Activated T-cell treated with anti-CD3 and anti-CD28 coated beads, Interleukin-2, amount 50 U/mL, for 1 hour (primary cell): ENCODE results near the gene PARP1.
"Not testable (repeated sequence)": the region's sequence is repeated elsewhere in the genome, so short reads cannot be mapped to it uniquely, and the experiment has no call there.

Source experiments
- DNase-seq: peaks from one replicate; pipeline ENCODE4 v3.0.0-alpha.2; 2020

The PARP1 gene

GRCh38 chr1:226407497-226408284, at the start of gene PARP1:
Gene PARP1, minus strand, starts transcription at chr1:226408093. Its CDS starts 164 bp downstream, at chr1:226407929.
- DNase-seq, result peak; percentile 93

GRCh38 chr1:226457307-226457712, 49.4 kb upstream of the PARP1 start:
- peak; percentile 53 for DNase-seq

GRCh38 chr1:226455843-226456242, 48.0 kb upstream of the PARP1 start:
- DNase-seq, result no peak

DNA sequence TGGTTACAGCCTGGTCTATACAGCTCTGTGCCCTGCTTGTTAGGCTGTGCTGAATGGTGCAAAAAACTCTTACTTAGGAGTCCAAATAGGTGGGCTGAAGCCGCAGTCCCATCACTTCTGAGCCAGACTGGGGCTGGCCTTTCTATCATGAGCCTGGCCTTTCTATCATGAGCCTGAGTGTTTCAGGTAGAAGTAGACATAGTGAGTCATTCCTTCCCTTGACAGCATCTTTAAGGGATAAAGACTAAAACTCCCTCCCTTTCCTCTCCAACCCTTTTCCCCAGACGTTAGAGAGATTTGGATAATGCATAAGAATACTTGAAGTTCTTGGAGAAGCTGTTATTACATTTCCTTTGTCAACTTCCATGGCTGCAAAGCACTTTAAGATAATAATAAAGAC, 46.5 kb upstream of the PARP1 start:
- no peak for DNase-seq

- no peak for DNase-seq
These were observed 45.3 kb upstream of the PARP1 start for GRCh38 chr1:226453015-226453704.

DNA sequence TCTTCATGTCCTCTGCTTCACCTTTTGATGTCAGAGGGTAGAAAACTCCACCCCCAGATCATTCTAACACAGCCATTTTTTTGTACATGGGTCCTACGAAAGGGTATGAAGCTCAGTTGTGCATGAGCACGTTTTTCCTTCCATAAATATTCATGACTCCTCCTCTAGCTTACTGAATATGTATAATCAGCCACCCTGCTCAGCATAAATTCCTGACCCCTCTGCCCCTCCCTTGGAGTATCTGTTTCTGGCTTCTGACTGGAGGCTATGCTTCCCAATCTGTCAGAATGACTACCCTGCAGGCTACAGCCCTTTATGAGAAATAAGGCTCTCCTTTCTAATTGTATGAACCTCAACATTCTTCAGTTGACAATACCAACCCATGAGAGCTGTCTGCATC, 42.8 kb upstream of the PARP1 start:
- no peak for DNase-seq

GRCh38 chr1:226449823-226450222, 41.9 kb upstream of the PARP1 start:
- no peak for DNase-seq

GRCh38 chr1:226447932-226448665, 40.2 kb upstream of the PARP1 start:
- DNase-seq, result no peak

DNA sequence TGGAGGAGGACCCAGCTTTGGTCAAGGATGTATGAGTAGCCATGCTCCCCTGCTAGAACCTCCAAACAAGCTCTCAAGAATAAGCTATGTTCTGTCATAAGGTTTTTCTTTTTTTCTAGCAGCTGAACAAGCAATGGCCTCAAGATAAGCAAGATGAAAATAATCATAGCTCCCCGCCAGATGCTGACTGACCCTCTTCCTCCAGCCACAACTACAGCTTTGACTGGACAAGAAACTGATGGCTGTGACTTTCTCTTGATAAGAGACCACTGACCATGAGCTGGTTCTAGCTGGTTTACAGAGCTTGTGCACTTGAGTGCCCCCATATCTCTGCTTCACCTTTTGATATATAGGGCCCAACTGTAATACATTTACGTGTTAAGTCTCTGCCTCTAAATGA, 38.2 kb upstream of the PARP1 start:
- no peak for DNase-seq

DNA sequence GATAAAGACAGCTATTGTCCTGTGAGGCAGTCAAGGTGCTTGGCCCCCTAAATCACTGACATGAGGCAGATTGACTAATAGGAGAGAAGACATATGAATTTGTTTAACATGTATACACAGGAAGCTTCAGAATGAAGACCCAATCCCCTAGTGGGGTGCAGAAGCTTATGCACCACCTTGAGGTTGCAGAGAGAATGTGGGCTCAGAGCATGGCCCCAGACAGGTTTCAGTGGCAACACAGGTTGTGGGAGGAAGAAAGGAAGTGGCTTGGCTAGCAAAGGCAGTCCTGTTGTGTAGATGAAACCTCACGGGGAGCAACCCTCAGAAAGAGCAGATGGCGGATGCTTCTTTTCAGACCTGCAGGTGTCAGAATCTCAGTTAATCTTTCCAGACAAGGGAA, 37.0 kb upstream of the PARP1 start:
- peak; percentile 52 for DNase-seq

- DNase-seq, result no peak
These were observed 35.5 kb upstream of the PARP1 start for GRCh38 chr1:226443439-226443838.

DNA sequence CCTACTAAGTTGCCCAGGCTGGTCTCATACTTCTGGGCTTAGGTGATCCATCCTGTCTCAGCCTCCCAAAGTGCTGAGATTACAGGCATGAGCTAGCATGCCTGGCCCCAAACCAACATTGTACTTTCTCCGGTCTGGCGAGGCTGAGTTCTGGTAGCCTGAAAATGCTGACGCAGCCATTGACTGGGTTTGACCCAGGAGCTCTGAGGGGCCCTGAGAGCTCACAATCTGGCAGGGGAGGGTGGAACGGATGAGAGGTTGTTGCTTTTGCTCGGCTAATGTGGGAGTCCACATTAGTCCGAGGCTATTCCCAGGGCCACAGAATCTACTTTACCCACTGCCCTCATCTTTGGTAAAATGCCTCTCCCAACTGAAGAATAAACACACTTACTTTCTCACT, 35.1 kb upstream of the PARP1 start:
- DNase-seq, result no peak

DNA sequence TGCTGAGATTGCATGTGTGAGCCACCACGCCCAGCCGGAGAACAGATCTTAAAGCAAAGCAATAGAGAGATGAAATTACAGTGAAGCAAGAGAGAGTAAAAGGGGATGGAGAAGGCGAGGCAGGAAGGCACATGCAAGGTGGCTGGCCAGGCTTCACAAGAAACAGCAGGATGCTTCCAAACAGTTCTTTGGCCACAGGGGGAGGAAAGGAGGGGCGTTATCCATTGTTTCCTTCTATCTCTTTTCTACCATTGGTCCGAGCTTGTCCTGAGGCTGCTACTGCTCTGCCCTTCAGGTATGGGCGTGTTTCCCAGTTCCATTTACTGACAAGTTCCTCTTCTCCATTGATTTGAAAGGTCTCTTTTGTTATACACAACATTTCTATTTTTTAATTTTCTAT, 33.7 kb upstream of the PARP1 start:
- no peak for DNase-seq

DNA sequence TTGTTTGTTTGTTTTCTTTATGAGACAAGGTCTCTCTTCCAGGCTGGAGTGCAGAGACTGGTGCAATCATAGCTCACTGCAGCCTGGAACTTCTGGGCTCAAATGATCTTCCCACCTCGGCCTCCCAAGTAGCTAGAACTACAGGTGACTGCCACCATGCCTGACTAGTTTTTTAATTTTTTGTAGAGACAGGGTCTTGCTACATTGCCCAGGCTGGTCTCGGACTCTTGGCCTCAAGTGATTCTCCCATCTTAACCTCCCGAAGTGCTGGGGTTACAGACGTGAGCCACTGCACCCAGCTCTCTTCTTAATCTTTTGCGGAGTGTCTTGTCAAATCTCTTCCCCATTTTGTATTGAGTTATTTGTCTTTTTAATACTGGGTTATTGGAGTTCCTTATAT, 32.6 kb upstream of the PARP1 start:
- DNase-seq, result no peak

DNA sequence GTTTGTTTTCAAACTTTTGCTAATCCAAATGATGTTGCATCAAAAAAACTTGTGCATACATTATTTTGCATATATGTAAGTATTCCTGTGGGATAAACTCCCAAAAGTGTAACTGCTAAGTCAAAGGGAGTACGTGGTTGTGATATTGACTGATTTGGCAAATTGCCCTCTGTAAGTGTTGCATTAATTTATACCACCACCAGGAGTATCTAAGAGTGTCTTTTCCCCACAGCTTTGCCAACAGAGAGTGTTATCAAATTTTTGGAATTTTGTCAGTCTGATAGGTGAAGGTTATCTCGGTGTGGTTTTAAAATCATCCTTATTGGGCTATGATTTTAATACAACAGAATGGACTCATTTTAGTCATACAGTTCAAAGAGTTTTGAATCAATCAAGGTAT, 30.1 kb upstream of the PARP1 start:
- no peak for DNase-seq

DNA sequence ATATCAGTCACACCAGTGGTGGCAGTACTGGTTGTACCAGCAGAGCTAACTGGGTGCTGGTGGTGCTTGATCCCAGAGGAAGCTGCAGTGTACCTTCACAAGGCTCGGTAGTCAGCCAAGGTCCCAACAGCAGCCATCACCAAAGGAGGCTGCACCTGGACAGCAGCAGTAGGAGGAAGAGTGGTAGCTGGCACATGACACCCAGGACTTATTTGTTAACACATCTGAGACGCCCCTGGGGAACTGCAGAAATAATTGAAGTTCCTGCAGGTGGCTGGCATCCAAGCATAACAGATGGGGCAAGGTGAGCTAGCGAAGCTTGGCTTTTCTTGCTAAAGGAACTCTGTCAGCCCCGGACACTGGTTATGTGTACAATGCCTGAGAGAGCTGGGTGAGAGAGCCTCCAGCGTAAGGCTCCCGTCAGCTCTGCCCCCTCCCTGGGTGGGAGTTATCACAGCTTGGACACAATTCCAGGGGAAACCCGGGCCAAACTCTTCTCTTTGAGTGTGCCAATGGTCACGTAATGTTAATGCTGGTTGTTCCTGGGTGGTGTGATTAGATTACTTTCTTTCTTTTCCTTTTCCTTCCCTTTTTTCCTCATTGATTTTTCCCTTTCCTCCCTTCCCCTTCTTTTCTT, 29.1 kb upstream of the PARP1 start:
- DNase-seq, result no peak

DNA sequence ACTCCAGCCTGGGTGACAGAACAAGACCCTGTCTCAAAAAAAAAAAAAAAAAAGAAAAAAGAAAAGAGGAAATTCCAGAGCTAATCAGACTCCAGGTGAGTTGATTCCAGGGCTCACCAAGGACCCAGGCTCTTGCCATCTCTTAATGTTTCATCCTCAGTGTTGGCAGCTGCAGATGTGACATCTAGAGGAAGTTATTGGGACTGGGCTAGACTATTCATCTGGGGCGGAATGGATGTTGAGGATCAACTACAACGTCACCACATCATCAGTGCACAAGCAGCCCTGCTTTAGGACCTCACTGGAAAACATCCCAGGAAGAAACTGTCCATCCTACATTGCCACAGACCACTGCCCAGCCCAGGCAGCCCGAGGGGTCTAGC, 28.6 kb upstream of the PARP1 start:
- DNase-seq, result no peak

DNA sequence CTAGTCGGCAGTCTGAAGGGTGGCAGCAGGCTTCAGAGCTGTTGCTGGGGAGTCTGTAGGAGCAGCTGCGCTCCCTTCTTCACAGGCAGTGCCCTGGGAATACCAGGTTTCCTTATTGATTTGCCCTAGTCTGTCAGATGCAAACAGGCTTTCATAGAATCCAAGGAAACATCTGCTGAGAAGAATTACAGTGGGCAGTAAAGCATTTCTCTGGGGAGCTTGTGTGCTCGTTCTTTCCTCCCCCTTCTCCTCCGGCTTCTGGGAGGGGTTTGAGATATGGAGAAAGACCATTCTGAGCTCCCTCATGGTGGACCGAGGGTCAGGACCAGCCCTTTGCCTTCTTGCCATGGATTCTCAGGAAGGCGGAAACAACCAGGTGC, 25.4 kb upstream of the PARP1 start:
- no peak for DNase-seq

GRCh38 chr1:226432586-226433340, 24.9 kb upstream of the PARP1 start:
- no peak for DNase-seq

- DNase-seq, result not testable (repeated sequence)
These were observed 24.0 kb upstream of the PARP1 start for GRCh38 chr1:226431898-226432297.

- DNase-seq, result no peak
These were observed 22.2 kb upstream of the PARP1 start for GRCh38 chr1:226429858-226430715.
